Left ventricle myocardium inferior (tissue), 1 donor: ENCODE data around the gene CRTC2. TPM values are rescaled to one million over a fixed set of nuclear protein-coding genes. Genes with fewer than 3 reads are reported as not detected.
A peak's percentile ranks its signal among the peaks of the same experiment; 100 is the strongest.

Experiments
- DNase-seq: peaks from one replicate; pipeline ENCODE4 v3.0.0-alpha.2; 2020
- H3K27ac ChIP-seq: fragments of 200-600 bp; replicated peaks from 2 replicates; pipeline ENCODE4 v1.8.0; 2021
- H3K27me3 ChIP-seq: fragments of 200-600 bp; 2 replicates; pipeline ENCODE4 v1.8.0; 2021; ENCODE audit warnings: low read depth
- H3K36me3 ChIP-seq: fragments of 200-600 bp; 2 replicates; pipeline ENCODE4 v1.8.0; 2021
- H3K4me1 ChIP-seq: fragments of 200-600 bp; 2 replicates; pipeline ENCODE4 v1.8.0; 2021
- H3K4me3 ChIP-seq: fragments of 200-600 bp; 2 replicates; pipeline ENCODE4 v1.8.0; 2021; ENCODE audit warnings: mild to moderate bottlenecking, moderate library complexity
- H3K9me3 ChIP-seq: fragments of 200-600 bp; replicated peaks from 2 replicates; pipeline ENCODE4 v1.8.0; 2021
- intact Hi-C: fragments of 100-400 bp; cut with micrococcal nuclease; formaldehyde crosslinking; loops from one replicate; pipeline ENCODE4 v1.11.0; 2022
- total RNA-seq: library from RNA; stranded (reverse); fragmentation: NEBNext Ultra II Directional; extraction: Animal tissue kit (Norgen Biotek cat#: 25700); gene quantifications from one replicate; pipeline ENCODE4 v1.2.1, GENCODE V29; 2021
- TF ChIP-seq, protein P1 (sequence below): fragments of 200-600 bp; IDR thresholded peaks from 2 replicates; pipeline ENCODE4 v1.8.0; 2021; ENCODE audit warnings: antibody characterized with exemption, mild to moderate bottlenecking, borderline replicate concordance
- donor health status: DM: no; HTN: yes; CAD: no; lungs with severe emphysema.

Gene CRTC2
- total RNA-seq, 1 donor from 2014 or later: 19.7 TPM

DNA sequence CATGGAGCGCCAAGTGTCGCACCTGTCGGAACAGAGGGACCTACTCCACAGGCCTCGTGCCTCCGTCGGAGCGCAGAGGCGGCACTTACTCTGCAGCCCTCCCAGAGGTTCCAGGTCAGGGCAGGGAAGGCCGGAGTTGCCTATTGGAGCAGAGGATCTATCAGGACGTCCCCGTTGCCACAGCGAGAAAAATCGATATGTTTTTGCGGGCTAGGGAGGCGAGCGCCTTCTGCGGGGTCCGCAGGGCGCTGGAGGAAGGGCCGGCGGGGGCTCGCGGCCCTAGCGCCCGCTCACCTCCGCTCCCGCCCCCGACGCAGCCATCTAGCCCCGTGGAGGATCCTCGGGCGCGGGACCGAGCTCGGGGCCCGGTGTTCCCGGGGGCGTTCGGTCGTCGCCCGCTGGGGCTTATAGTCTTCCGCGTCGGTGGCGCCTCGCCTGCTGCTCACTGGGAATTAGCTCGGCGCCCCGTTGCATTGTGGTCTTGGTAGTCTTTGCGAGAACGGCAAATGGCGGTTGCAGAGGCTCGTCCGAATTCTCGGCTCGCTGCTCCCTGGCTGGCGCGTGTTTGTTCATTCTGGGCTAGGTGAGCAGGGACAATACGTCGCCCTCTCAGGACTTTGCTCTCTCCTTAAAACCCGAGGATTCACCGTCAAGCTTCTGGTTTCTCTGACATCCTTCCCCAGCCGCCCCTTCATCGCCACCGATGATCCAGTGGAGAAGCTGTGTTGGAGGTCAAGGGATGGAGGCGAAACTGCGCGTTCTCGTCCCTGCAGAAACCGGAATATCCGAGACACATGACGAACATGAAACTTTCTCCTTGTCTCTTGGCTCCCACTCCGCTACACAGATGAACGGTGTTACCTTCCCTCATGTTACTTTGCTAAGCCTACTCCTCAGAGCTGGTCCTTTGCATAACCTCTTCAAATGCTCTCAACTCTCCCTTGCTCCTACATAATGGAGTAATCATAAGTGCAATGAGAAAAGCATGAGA is 19.1 kb upstream of the CRTC2 start, which contains the start of gene JTB:
Gene JTB, minus strand, starts transcription at position 425 of the 991 bp plus-strand sequence. Its CDS starts 422 bp downstream, at position 3.
- intact Hi-C loops: no loop called here
- peaks cover 39% of the 10 kb centered on the region for H3K36me3 ChIP-seq
- no peaks in the 10 kb centered on the region for H3K9me3 ChIP-seq
- peak within 1 kb of the TSS; percentile 87 for H3K4me3 ChIP-seq
- TF ChIP-seq, protein P1, sequence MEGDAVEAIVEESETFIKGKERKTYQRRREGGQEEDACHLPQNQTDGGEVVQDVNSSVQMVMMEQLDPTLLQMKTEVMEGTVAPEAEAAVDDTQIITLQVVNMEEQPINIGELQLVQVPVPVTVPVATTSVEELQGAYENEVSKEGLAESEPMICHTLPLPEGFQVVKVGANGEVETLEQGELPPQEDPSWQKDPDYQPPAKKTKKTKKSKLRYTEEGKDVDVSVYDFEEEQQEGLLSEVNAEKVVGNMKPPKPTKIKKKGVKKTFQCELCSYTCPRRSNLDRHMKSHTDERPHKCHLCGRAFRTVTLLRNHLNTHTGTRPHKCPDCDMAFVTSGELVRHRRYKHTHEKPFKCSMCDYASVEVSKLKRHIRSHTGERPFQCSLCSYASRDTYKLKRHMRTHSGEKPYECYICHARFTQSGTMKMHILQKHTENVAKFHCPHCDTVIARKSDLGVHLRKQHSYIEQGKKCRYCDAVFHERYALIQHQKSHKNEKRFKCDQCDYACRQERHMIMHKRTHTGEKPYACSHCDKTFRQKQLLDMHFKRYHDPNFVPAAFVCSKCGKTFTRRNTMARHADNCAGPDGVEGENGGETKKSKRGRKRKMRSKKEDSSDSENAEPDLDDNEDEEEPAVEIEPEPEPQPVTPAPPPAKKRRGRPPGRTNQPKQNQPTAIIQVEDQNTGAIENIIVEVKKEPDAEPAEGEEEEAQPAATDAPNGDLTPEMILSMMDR: peak; percentile 13
- peak; percentile 90 for DNase-seq
- H3K27me3 ChIP-seq: no peaks in the 10 kb centered on the region
- H3K4me1 ChIP-seq: peaks cover 37% of the 10 kb centered on the region
- H3K27ac ChIP-seq: peak within 1 kb of the TSS; percentile 94

DNA sequence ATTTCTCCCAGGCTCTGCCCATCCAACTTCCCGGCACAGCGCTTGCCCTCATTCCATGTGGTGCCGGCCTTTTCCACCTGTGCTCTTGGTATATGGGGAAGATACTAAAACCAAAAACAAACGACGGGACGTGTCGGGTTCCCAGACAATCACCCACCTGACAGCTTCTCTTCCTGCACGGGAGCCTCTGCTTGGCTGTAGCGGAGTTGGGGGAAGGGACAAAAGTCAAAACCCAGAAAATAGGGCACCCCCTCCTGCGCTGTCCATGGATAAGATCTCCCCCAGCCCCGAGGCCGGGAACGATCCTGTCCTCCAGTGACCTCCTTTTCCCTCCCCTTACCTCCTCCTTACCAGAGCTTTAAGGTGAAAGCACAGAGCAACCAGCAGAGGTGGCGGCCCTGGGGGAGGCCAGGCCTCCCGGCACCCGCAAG is 18.4 kb upstream of the CRTC2 start:
- DNase-seq: no peak
- TF ChIP-seq, protein P1: no peak
- intact Hi-C loops: no loop called here
- no peaks in the 10 kb centered on the region for H3K9me3 ChIP-seq
- peaks cover 37% of the 10 kb centered on the region for H3K4me1 ChIP-seq
- H3K27me3 ChIP-seq: no peaks in the 10 kb centered on the region
- peaks cover 36% of the 10 kb centered on the region for H3K36me3 ChIP-seq
- peak overlapping the region; percentile 94 for H3K27ac ChIP-seq
- peak overlapping the region; percentile 87 for H3K4me3 ChIP-seq

DNA sequence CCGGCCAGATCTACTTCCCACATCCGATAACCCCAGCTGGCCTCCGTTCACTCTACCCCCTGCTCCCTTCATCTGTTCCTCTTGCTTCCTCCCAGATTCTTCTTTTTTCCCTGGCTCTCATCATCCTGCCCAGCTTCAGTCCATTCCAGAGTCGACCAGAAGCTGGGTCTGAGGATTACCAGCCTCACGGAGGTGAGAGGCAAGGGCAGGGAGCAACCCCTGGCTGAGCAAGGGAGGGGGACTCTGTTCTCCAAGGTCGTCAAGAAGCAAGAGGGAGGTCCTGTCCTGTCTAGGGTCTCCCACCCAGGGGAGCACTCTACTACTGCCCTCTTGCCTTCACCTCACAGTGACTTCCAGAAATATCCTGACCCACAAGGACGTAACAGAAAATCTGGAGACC is 15.1 kb upstream of the CRTC2 start:
- H3K27ac ChIP-seq: no peak overlapping the region
- intact Hi-C loops: no loop called here
- DNase-seq: no peak
- no peak overlapping the region for H3K4me3 ChIP-seq
- H3K4me1 ChIP-seq: peaks cover 36% of the 10 kb centered on the region
- TF ChIP-seq, protein P1: no peak
- H3K27me3 ChIP-seq: no peaks in the 10 kb centered on the region
- H3K9me3 ChIP-seq: no peaks in the 10 kb centered on the region
- peaks cover 34% of the 10 kb centered on the region for H3K36me3 ChIP-seq

DNA sequence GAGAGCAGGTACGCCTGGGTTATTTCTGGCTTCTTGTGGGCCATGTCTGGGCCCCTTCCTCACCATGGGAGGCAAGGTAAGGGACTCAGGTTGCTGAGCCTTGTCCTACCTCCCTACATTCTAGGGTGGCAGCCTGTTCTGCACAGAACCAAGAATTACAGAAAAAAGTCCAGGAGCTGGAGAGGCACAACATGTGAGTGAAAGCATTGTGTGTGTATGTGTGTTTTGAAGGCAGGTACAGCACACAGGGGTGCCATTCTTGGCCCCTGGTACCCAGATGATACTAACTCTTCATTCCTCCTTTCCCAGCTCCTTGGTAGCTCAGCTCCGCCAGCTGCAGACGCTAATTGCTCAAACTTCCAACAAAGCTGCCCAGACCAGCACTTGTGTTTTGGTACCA is 14.7 kb upstream of the CRTC2 start:
- Histone ChIP-seq H3K27ac (no peak overlapping the region), H3K36me3 (peaks cover 34% of the 10 kb centered on the region), H3K9me3 (no peaks in the 10 kb centered on the region), H3K4me3 (no peak overlapping the region), H3K27me3 (no peaks in the 10 kb centered on the region), H3K4me1 (peaks cover 36% of the 10 kb centered on the region)
- TF ChIP-seq, protein P1: no peak
- intact Hi-C loops: no loop called here
- DNase-seq: no peak

DNA sequence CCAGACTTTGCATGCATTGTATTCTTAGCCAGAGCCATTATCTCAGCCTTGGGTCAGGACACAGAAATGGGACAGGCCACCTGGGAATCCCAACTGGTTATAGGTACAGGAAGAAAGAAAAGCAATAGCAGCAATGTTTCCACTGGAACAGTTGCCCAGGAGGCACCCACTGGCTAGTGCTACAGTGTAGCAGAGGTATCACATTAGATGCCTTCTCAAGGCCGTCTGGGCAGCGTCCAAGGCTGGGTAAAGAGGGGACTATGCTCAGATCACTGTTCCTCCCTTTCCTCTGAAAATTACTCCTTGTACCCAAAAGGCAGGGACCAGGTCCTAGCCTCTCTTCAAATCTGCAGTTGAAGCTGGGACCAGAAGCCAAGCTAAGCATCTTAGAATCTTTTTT is 11.9 kb upstream of the CRTC2 start:
- no peak for DNase-seq
- H3K9me3 ChIP-seq: no peaks in the 10 kb centered on the region
- no peaks in the 10 kb centered on the region for H3K27me3 ChIP-seq
- TF ChIP-seq, protein P1: no peak
- peaks cover 29% of the 10 kb centered on the region for H3K4me1 ChIP-seq
- H3K27ac ChIP-seq: no peak overlapping the region
- H3K4me3 ChIP-seq: no peak overlapping the region
- peaks cover 24% of the 10 kb centered on the region for H3K36me3 ChIP-seq
- intact Hi-C loops: no loop called here
